HEK293 (cell line): ENCODE results near the gene KBTBD2.
"Not testable (repeated sequence)": the region's sequence is repeated elsewhere in the genome, so short reads cannot be mapped to it uniquely, and the experiment has no call there.

ENCODE experiments used
- CTCF ChIA-PET: fragments of 350-600 bp; formaldehyde crosslinking; extraction: SDS; loops from one replicate; lab custom pipeline; 2021; ENCODE audit warnings: antibody characterized with exemption; lab: Yijun Ruan, JAX
- POLR2A ChIA-PET: fragments of 300-600 bp; formaldehyde crosslinking; extraction: SDS; loops from one replicate; lab custom pipeline; 2020; ENCODE audit warnings: antibody characterized with exemption, inconsistent platforms; lab: Yijun Ruan, JAX
- H3K27ac ChIP-seq: fragments of 200-500 bp; sonication (Bioruptor generic); 2 replicates; pipeline ENCODE4 v1.5.1; 2014; ENCODE audit warnings: low read depth, low read length, control low read depth, inconsistent platforms; ENCODE audit errors: extremely low read depth
- H3K36me3 ChIP-seq, 2 experiments: fragments of 200-500 bp in 1 of 2; sonication (Bioruptor generic) in 1 of 2; 1 replicate in 1 of 2; 2 replicates in 1 of 2; pipeline ENCODE4 v1.5.1; 2014 to 2017; ENCODE audit warnings: inconsistent platforms in 2 of 2, low read length in 2 of 2; ENCODE audit not compliant: control insufficient read depth in 2 of 2, insufficient read depth in 1 of 2
- H3K4me1 ChIP-seq: fragments of 200-500 bp; sonication (Bioruptor generic); 2 replicates; pipeline ENCODE4 v1.5.1; 2014; ENCODE audit warnings: mild to moderate bottlenecking, low read length, inconsistent platforms; ENCODE audit not compliant: control insufficient read depth, insufficient read depth
- H3K4me3 ChIP-seq: 2 replicates; pipeline ENCODE4 v1.5.1; 2011; ENCODE audit warnings: low read depth, mild to moderate bottlenecking, control low read depth, low read length, moderate library complexity
- H3K9me3 ChIP-seq: fragments of 200-500 bp; sonication (Bioruptor generic); 2 replicates; pipeline ENCODE4 v1.5.1; 2014; ENCODE audit warnings: low read depth, low read length, inconsistent platforms; ENCODE audit not compliant: control insufficient read depth, insufficient read depth
- HOXA7 ChIP-seq: sonication (generic); formaldehyde crosslinking; IDR thresholded peaks from 2 replicates; pipeline ENCODE4 v1.8.1; 2022; ENCODE audit warnings: missing genetic modification reagents, borderline replicate concordance
- HOXD13 ChIP-seq: sonication (generic); formaldehyde crosslinking; IDR thresholded peaks from 2 replicates; pipeline ENCODE4 v1.8.0; 2022; ENCODE audit warnings: missing genetic modification reagents, borderline replicate concordance
- KLF1 ChIP-seq: fragments of 450-650 bp; formaldehyde crosslinking; IDR thresholded peaks from 2 replicates; pipeline ENCODE4 v1.5.1; 2016; ENCODE audit warnings: missing biosample characterization, missing genetic modification characterization
- KLF7 ChIP-seq: fragments of 450-650 bp; formaldehyde crosslinking; IDR thresholded peaks from 2 replicates; pipeline ENCODE4 v1.5.1; 2016; ENCODE audit warnings: missing biosample characterization, missing genetic modification characterization, borderline replicate concordance
- MEIS1 ChIP-seq: sonication (generic); formaldehyde crosslinking; IDR thresholded peaks from 2 replicates; pipeline ENCODE4 v1.8.1; 2022; ENCODE audit warnings: missing genetic modification reagents, mild to moderate bottlenecking, borderline replicate concordance
- SALL2 ChIP-seq: fragments of 450-650 bp; formaldehyde crosslinking; IDR thresholded peaks from 2 replicates; pipeline ENCODE4 v1.5.0; 2017; ENCODE audit warnings: missing biosample characterization, mild to moderate bottlenecking, missing genetic modification characterization, borderline replicate concordance
- TCF7L2 ChIP-seq: IDR thresholded peaks from 2 replicates; pipeline ENCODE4 v1.6.1; 2011; ENCODE audit warnings: low read depth, mild to moderate bottlenecking, inconsistent platforms, low read length, moderate library complexity, borderline replicate concordance
- TRIM28 ChIP-seq: IDR thresholded peaks from 2 replicates; pipeline ENCODE4 v1.6.1; 2011; ENCODE audit warnings: low read length, control low read depth, borderline replicate concordance
- ZBTB20 ChIP-seq: fragments of 450-650 bp; formaldehyde crosslinking; IDR thresholded peaks from 2 replicates; pipeline ENCODE4 v1.5.1; 2016; ENCODE audit warnings: missing biosample characterization, missing genetic modification characterization
- ZBTB7A ChIP-seq: fragments of 450-650 bp; formaldehyde crosslinking; IDR thresholded peaks from 2 replicates; pipeline ENCODE4 v1.5.1; 2016; ENCODE audit warnings: low read depth, missing biosample characterization, missing genetic modification characterization
- ZFHX2 ChIP-seq: fragments of 450-650 bp; formaldehyde crosslinking; conservative IDR thresholded peaks from 2 replicates; pipeline ENCODE4 v1.5.1; 2016; ENCODE audit warnings: missing biosample characterization, missing genetic modification characterization
- ZFP37 ChIP-seq: fragments of 450-650 bp; formaldehyde crosslinking; IDR thresholded peaks from 2 replicates; pipeline ENCODE4 v1.5.1; 2016; ENCODE audit warnings: missing biosample characterization, missing genetic modification characterization
- ZNF114 ChIP-seq: fragments of 450-650 bp; formaldehyde crosslinking; IDR thresholded peaks from 2 replicates; pipeline ENCODE4 v1.5.0; 2017; ENCODE audit warnings: missing biosample characterization, missing genetic modification characterization
- ZNF157 ChIP-seq: fragments of 450-650 bp; formaldehyde crosslinking; IDR thresholded peaks from 2 replicates; pipeline ENCODE4 v1.5.1; 2016; ENCODE audit warnings: missing biosample characterization, missing genetic modification characterization
- ZNF16 ChIP-seq: fragments of 450-650 bp; formaldehyde crosslinking; IDR thresholded peaks from 2 replicates; pipeline ENCODE4 v1.5.1; 2016; ENCODE audit warnings: low read depth, missing biosample characterization, missing genetic modification characterization
- ZNF239 ChIP-seq: fragments of 450-650 bp; formaldehyde crosslinking; IDR thresholded peaks from 2 replicates; pipeline ENCODE4 v1.5.1; 2016; ENCODE audit warnings: missing biosample characterization, missing genetic modification characterization
- ZNF248 ChIP-seq: fragments of 450-650 bp; formaldehyde crosslinking; IDR thresholded peaks from 2 replicates; pipeline ENCODE4 v1.5.1; 2017; ENCODE audit warnings: missing biosample characterization, missing genetic modification characterization
- ZNF266 ChIP-seq: fragments of 450-650 bp; formaldehyde crosslinking; IDR thresholded peaks from 2 replicates; pipeline ENCODE4 v1.5.1; 2016; ENCODE audit warnings: missing biosample characterization, missing genetic modification characterization, low read depth
- ZNF292 ChIP-seq: fragments of 450-650 bp; formaldehyde crosslinking; IDR thresholded peaks from 2 replicates; pipeline ENCODE4 v1.5.1; 2016; ENCODE audit warnings: low read depth, missing biosample characterization, missing genetic modification characterization, borderline replicate concordance
- ZNF623 ChIP-seq: fragments of 450-650 bp; formaldehyde crosslinking; IDR thresholded peaks from 2 replicates; pipeline ENCODE4 v1.5.1; 2016; ENCODE audit warnings: missing biosample characterization, missing genetic modification characterization
- ZNF626 ChIP-seq: fragments of 450-650 bp; sonication (Bioruptor Pico); formaldehyde crosslinking; IDR thresholded peaks from 2 replicates; pipeline ENCODE4 v1.5.1; 2018; ENCODE audit warnings: missing biosample characterization, missing genetic modification characterization, inconsistent platforms
- ZNF768 ChIP-seq: fragments of 450-650 bp; formaldehyde crosslinking; IDR thresholded peaks from 2 replicates; pipeline ENCODE4 v1.5.1; 2018; ENCODE audit warnings: missing biosample characterization, mild to moderate bottlenecking, missing genetic modification characterization
- TF ChIP-seq, protein P1 (sequence below): fragments of 450-650 bp; formaldehyde crosslinking; IDR thresholded peaks from 2 replicates; pipeline ENCODE4 v1.5.1; 2017; ENCODE audit warnings: missing biosample characterization, missing genetic modification characterization
- TF ChIP-seq, protein P2 (sequence below): fragments of 450-650 bp; formaldehyde crosslinking; IDR thresholded peaks from 2 replicates; pipeline ENCODE4 v1.5.1; 2016; ENCODE audit warnings: missing biosample characterization, missing genetic modification characterization

KBTBD2 gene

DNA sequence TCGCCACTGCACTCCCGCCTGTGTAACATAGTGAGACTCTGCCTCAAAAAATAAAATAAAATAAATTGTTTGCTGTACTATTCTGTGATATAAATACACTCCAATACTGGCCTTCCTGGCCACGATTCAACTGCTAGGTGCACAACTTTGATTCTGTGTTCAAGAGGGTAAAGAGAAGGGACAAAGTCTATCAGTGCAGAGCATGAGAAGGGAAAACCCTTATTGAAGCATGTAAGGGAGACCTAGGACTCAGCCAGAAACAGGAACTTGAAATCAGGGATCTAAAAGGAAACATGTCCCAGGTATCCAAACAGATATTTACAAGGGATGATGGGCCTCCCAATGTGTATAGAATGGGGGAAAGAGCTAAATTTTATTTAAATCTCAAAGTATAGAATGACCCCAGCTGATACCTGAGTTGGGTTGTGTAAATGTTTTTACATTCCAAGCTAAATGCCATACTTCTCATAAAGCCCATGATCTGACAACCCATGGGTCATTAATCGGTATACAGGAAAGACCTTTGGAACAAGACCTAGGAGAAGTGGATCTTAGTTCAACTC lies 9.0 kb upstream of the KBTBD2 start (continued):
- no peak for TF ChIP-seq KLF1 (tag by site-specific recombination)
- TF ChIP-seq ZNF157 (tag by site-specific recombination) = no peak
- no peak for TF ChIP-seq ZNF623
- TF ChIP-seq ZFP37 (tag by site-specific recombination) = no peak
- no peak for TF ChIP-seq ZFHX2
- no peak for TF ChIP-seq KLF7 (tag by site-specific recombination)
- TF ChIP-seq ZNF114 (tag by site-specific recombination) = no peak
- no peak for TF ChIP-seq HOXA7 (CRISPR knock-in tag)
- TF ChIP-seq TRIM28 = no peak
- TF ChIP-seq, protein P1, sequence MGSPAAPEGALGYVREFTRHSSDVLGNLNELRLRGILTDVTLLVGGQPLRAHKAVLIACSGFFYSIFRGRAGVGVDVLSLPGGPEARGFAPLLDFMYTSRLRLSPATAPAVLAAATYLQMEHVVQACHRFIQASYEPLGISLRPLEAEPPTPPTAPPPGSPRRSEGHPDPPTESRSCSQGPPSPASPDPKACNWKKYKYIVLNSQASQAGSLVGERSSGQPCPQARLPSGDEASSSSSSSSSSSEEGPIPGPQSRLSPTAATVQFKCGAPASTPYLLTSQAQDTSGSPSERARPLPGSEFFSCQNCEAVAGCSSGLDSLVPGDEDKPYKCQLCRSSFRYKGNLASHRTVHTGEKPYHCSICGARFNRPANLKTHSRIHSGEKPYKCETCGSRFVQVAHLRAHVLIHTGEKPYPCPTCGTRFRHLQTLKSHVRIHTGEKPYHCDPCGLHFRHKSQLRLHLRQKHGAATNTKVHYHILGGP (tag by site-specific recombination) = no peak
- TF ChIP-seq SALL2 (tag by site-specific recombination) = no peak

DNA sequence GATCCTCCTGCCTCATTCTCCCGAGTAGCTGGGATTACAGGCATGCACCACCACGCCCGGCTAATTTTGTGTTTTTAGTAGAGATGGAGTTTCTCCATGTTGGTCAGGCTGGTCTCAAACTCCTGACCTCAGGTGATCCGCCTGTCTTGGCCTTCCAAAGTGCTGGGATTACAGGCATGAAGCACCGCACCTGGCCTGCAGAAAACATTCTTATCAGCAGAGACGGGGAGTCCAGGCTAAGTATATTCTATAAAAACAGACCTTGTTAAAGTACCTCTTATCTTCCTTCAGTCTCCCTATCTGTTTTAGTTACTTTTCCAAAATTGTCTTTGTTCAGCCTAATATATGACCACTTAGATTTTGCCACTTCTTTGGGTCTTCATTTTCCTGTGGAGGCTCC lies 5.8 kb upstream of the KBTBD2 start:
- H3K9me3 ChIP-seq, H3K4me3 ChIP-seq, H3K36me3 ChIP-seq, H3K4me1 ChIP-seq, H3K27ac ChIP-seq, POLR2A ChIA-PET: not testable (repeated sequence)
- CTCF ChIA-PET = interaction anchor here (1.2 kb wide), 1 partner anchor 51 kb away, joined by 3 read pairs; no protein-coding TSS in a partner anchor

DNA sequence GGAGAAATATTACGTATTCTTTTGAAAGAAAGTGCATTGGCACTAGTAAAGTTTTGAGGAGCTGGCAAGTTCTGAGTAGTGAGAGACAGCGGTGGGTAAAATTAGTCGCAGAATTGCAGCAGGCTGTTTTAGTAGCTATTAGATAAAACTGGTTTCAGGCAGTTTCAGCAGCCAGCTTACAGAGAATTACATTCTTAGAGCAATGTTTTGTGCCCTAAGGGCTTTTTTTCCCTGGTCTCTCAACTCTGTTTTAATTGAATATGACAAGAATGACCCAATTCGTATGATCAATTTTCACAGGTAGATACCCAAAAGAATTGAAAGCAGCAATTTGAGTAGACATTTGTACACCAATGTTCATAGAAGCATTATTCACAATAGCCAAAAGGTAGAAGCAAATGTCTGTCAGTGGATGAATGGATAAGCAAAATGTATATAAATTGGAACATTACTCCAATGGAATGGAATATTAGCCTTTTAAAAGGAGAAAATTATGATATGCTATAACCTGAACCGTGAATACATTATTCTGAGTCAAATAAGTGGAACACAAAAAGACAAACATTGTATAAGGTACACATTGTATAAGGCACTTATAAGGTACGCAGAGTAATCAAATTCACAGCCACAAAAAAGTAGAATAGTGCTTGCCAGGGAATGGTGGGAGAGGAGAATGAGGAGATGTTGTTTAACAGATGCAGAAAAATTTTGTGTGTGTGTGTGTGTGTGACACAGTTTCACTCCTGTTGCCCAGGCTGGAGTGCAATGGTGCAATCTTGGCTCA lies 5.2 kb upstream of the KBTBD2 start:
- H3K36me3 ChIP-seq = no peaks in the 10 kb centered on the region
- H3K9me3 ChIP-seq = no peaks in the 10 kb centered on the region
- ChIA-PET CTCF (interaction anchor here (1.2 kb wide), 1 partner anchor 50 kb away, joined by 3 read pairs; no protein-coding TSS in a partner anchor), POLR2A (no interaction called here)
- TF ChIP-seq ZNF16 (no peak), ZNF768 (tag by site-specific recombination) (no peak), ZNF248 (tag by site-specific recombination) (no peak), ZNF239 (tag by site-specific recombination) (peak; percentile 92)
- no peak overlapping the region for H3K4me3 ChIP-seq
- no peaks in the 10 kb centered on the region; the same call in 1 of the 2 replicates for H3K4me1 ChIP-seq
- H3K27ac ChIP-seq = no peak overlapping the region

DNA sequence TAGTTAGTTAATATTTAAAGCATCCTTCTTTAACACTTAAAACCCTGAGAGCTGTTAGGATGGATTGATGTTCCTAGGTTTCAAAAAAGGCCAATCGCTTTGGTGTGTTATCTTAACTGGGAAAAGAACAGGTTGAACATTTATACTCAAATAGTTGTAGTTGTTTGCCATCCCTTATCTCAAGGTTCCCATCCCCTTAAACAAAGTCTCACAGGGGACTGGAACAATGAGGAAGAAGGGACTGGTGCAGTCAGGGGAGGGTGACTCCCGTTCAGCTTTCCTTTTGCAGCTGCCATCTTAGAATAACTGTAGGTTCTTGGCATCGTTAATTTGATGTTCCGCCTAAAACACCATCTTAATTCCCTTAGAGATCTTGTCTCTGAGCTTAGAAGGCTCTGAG lies 2.6 kb upstream of the KBTBD2 start:
- no peak overlapping the region for H3K27ac ChIP-seq
- CTCF ChIA-PET = interaction anchor here (0.9 to 2.1 kb wide), 3 partner anchors 48 to 146 kb away, joined by 4 to 12 read pairs (median 5); no protein-coding TSS in a partner anchor

More for the DNA sequence above, 2.6 kb upstream of the KBTBD2 start:
- POLR2A ChIA-PET = no interaction called here
- Histone ChIP-seq H3K36me3 (no peaks in the 10 kb centered on the region), H3K4me3 (no peak overlapping the region), H3K4me1 (no peaks in the 10 kb centered on the region; the same call in 1 of the 2 replicates), H3K9me3 (no peaks in the 10 kb centered on the region)
- TF ChIP-seq ZNF266 (tag by site-specific recombination) (no peak), TCF7L2 (no peak), MEIS1 (CRISPR knock-in tag) (no peak), KLF1 (tag by site-specific recombination) (no peak), ZNF292 (no peak), ZBTB7A (tag by site-specific recombination) (no peak), HOXD13 (CRISPR knock-in tag) (no peak), ZBTB20 (tag by site-specific recombination) (no peak), ZNF626 (no peak)
- TF ChIP-seq, protein P2, sequence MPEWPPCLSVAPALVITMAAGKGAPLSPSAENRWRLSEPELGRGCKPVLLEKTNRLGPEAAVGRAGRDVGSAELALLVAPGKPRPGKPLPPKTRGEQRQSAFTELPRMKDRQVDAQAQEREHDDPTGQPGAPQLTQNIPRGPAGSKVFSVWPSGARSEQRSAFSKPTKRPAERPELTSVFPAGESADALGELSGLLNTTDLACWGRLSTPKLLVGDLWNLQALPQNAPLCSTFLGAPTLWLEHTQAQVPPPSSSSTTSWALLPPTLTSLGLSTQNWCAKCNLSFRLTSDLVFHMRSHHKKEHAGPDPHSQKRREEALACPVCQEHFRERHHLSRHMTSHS = no peak
